HL-60 (cell line): Measurements from ENCODE around the gene PGAM5.

ENCODE experiments used
- CTCF ChIP-seq: IDR thresholded peaks from one replicate; pipeline ENCODE4 v1.5.1; 2011; ENCODE audit warnings: low read length, control low read depth, inconsistent platforms; ENCODE audit not compliant: insufficient read depth
- GABPA ChIP-seq: IDR thresholded peaks from 2 replicates; pipeline ENCODE4 v1.6.1; 2012; ENCODE audit warnings: low read depth
- POLR2AphosphoS5 ChIP-seq: IDR thresholded peaks from 2 replicates; pipeline ENCODE4 v1.6.1; 2012; ENCODE audit warnings: low read depth
- REST ChIP-seq: IDR thresholded peaks from 2 replicates; pipeline ENCODE4 v1.6.1; 2012; ENCODE audit warnings: low read depth; ENCODE audit not compliant: insufficient replicate concordance

- no peak for TF ChIP-seq CTCF
- TF ChIP-seq REST: no peak
- TF ChIP-seq POLR2AphosphoS5: no peak
- no peak for TF ChIP-seq GABPA
Measured at GRCh38 chr12:132668191-132669088, 42.2 kb upstream of the PGAM5 start.
